ENCODE results near the gene SMURF1. TPM values are rescaled to one million over a fixed set of nuclear protein-coding genes. Genes with fewer than 3 reads are reported as not detected.

The SMURF1 gene
- 10 to 100 TPM; 12.4 to 13.4 TPM for total RNA-seq

GRCh38 chr7:99143853-99144672 lies at the start of gene SMURF1:
SMURF1 (minus strand) TSS chr7:99144108; CDS start chr7:99143780, 328 bp downstream.
- CTCF ChIA-PET, result interaction anchor here (1.5 kb wide), 1 partner anchor 168 kb away, joined by 3 read pairs; no protein-coding TSS in a partner anchor
- Mint-ChIP-seq H3K4me1 (peaks cover 35% of the 10 kb centered on the region), H3K9me3 (ENCODE audit: low read depth) (no peaks in the 10 kb centered on the region), H3K36me3 (ENCODE audit: low read depth) (peaks cover 5% of the 10 kb centered on the region), H3K27ac (peak within 1 kb of the TSS; percentile 93), H3K4me3 (peak within 1 kb of the TSS; percentile 91), H3K27me3 (peaks cover 5% of the 10 kb centered on the region)
- peak; percentile 83 for DNase-seq
- ATAC-seq, result peak; percentile 37
- POLR2A ChIA-PET, result no interaction called here
- intact Hi-C loops (cut with DNase I, micrococcal nuclease), result loop anchor here (1.0 to 5.0 kb wide), 13 partner anchors 41 to 892 kb away; partner anchors contain the start of genes ARPC1A (in 2 of the 2), ARPC1B (in 1 of the 2), BAIAP2L1 (in 1 of the 2) and BRI3 (in 1 of the 2)

- Mint-ChIP-seq H3K9me3 (ENCODE audit: low read depth) (peaks cover 4% of the 10 kb centered on the region), H3K27ac (no peak overlapping the region), H3K27me3 (peaks cover 2% of the 10 kb centered on the region), H3K4me3 (no peak overlapping the region), H3K4me1 (no peaks in the 10 kb centered on the region), H3K36me3 (ENCODE audit: low read depth) (no peaks in the 10 kb centered on the region)
- POLR2A ChIA-PET, result no interaction called here
- DNase-seq (no peak), ATAC-seq (no peak)
- intact Hi-C loops (cut with DNase I, micrococcal nuclease), result no loop called here
- CTCF ChIA-PET, result no interaction called here
Observed at GRCh38 chr7:99191869-99192596, 48.1 kb upstream of the SMURF1 start.

- ATAC-seq, result no peak
- Mint-ChIP-seq H3K36me3 (ENCODE audit: low read depth) (no peaks in the 10 kb centered on the region), H3K9me3 (ENCODE audit: low read depth) (no peaks in the 10 kb centered on the region), H3K4me3 (no peak overlapping the region), H3K27me3 (peaks cover 2% of the 10 kb centered on the region), H3K27ac (no peak overlapping the region), H3K4me1 (no peaks in the 10 kb centered on the region)
- intact Hi-C loops (cut with DNase I, micrococcal nuclease), result no loop called here
- DNase-seq, result no peak
- POLR2A ChIA-PET, result no interaction called here
- CTCF ChIA-PET, result no interaction called here
Observed at GRCh38 chr7:99190359-99191009, 46.6 kb upstream of the SMURF1 start.

- Mint-ChIP-seq H3K4me3 (no peak overlapping the region), H3K4me1 (no peaks in the 10 kb centered on the region), H3K36me3 (ENCODE audit: low read depth) (no peaks in the 10 kb centered on the region), H3K9me3 (ENCODE audit: low read depth) (no peaks in the 10 kb centered on the region), H3K27ac (no peak overlapping the region), H3K27me3 (peaks cover 2% of the 10 kb centered on the region)
- intact Hi-C loops (cut with DNase I, micrococcal nuclease), result no loop called here
- ATAC-seq (no peak), DNase-seq (no peak)
- POLR2A ChIA-PET, result no interaction called here
- CTCF ChIA-PET, result no interaction called here
Observed at GRCh38 chr7:99189222-99189621, 45.3 kb upstream of the SMURF1 start.

GRCh38 chr7:99188221-99188620 lies 44.3 kb upstream of the SMURF1 start:
- CTCF ChIA-PET, result interaction anchor here (0.6 to 0.7 kb wide), 2 partner anchors 96 to 191 kb away, joined by 3 read pairs; no protein-coding TSS in a partner anchor
- Mint-ChIP-seq H3K9me3 (ENCODE audit: low read depth) (no peaks in the 10 kb centered on the region), H3K4me3 (no peak overlapping the region), H3K27me3 (peaks cover 2% of the 10 kb centered on the region), H3K4me1 (no peaks in the 10 kb centered on the region), H3K36me3 (ENCODE audit: low read depth) (no peaks in the 10 kb centered on the region), H3K27ac (no peak overlapping the region)
- intact Hi-C loops (cut with DNase I, micrococcal nuclease), result no loop called here
- DNase-seq (no peak), ATAC-seq (no peak)
- POLR2A ChIA-PET, result no interaction called here

GRCh38 chr7:99184532-99185218 lies 40.8 kb upstream of the SMURF1 start:
- Mint-ChIP-seq H3K4me1 (no peaks in the 10 kb centered on the region), H3K27ac (no peak overlapping the region), H3K36me3 (ENCODE audit: low read depth) (no peaks in the 10 kb centered on the region), H3K27me3 (peaks cover 3% of the 10 kb centered on the region), H3K9me3 (ENCODE audit: low read depth) (no peaks in the 10 kb centered on the region), H3K4me3 (no peak overlapping the region)
- intact Hi-C loops (cut with DNase I, micrococcal nuclease), result no loop called here
- DNase-seq (no peak), ATAC-seq (no peak)
- ChIA-PET POLR2A (no interaction called here), CTCF (interaction anchor here (0.8 kb wide), 1 partner anchor 13 kb away, joined by 3 read pairs; no protein-coding TSS in a partner anchor)

GRCh38 chr7:99180067-99180650 lies 36.3 kb upstream of the SMURF1 start:
- no peaks in the 10 kb centered on the region for H3K9me3 Mint-ChIP-seq (ENCODE audit: low read depth)

GRCh38 chr7:99177165-99177564 lies 33.3 kb upstream of the SMURF1 start:
- Mint-ChIP-seq H3K36me3 (ENCODE audit: low read depth) (no peaks in the 10 kb centered on the region), H3K9me3 (ENCODE audit: low read depth) (no peaks in the 10 kb centered on the region), H3K27ac (no peak overlapping the region), H3K4me3 (no peak overlapping the region), H3K4me1 (no peaks in the 10 kb centered on the region), H3K27me3 (peaks cover 7% of the 10 kb centered on the region)
- ChIA-PET CTCF (no interaction called here), POLR2A (no interaction called here)
- no peak for DNase-seq
- intact Hi-C loops (cut with DNase I, micrococcal nuclease), result no loop called here
- no peak for ATAC-seq

More at GRCh38 chr7:99180067-99180650, 36.3 kb upstream of the SMURF1 start:
- ATAC-seq (no peak), DNase-seq (no peak)
- POLR2A ChIA-PET, result no interaction called here
- no peak overlapping the region for H3K27ac Mint-ChIP-seq
- H3K4me1 Mint-ChIP-seq, result no peaks in the 10 kb centered on the region
- CTCF ChIA-PET, result interaction anchor here (0.6 kb wide), 1 partner anchor 113 kb away, joined by 3 read pairs; no protein-coding TSS in a partner anchor
- no peaks in the 10 kb centered on the region for H3K36me3 Mint-ChIP-seq (ENCODE audit: low read depth)
- intact Hi-C loops (cut with DNase I, micrococcal nuclease), result no loop called here
- peaks cover 4% of the 10 kb centered on the region for H3K27me3 Mint-ChIP-seq
- H3K4me3 Mint-ChIP-seq, result no peak overlapping the region

GRCh38 chr7:99173787-99174186 lies 29.9 kb upstream of the SMURF1 start:
- CTCF ChIA-PET, result interaction anchor here (0.6 kb wide), 1 partner anchor 77 kb away, joined by 3 read pairs; no protein-coding TSS in a partner anchor
- intact Hi-C loops (cut with DNase I, micrococcal nuclease), result loop anchor here in 1 of 2 experiments (5.0 kb wide), 1 partner anchor 124 kb away; no protein-coding TSS in a partner anchor

GRCh38 chr7:99171731-99172130 lies 27.8 kb upstream of the SMURF1 start:
- H3K27ac Mint-ChIP-seq, result no peak overlapping the region
- DNase-seq, result no peak
- H3K4me1 Mint-ChIP-seq, result no peaks in the 10 kb centered on the region
- ChIA-PET CTCF (interaction anchor here (0.6 kb wide), 1 partner anchor 1150 kb away, joined by 3 read pairs; no protein-coding TSS in a partner anchor), POLR2A (no interaction called here)
- intact Hi-C loops (cut with DNase I, micrococcal nuclease), result loop anchor here in 1 of 2 experiments (5.0 kb wide), 1 partner anchor 126 kb away; no protein-coding TSS in a partner anchor
- no peaks in the 10 kb centered on the region for H3K9me3 Mint-ChIP-seq (ENCODE audit: low read depth)
- H3K4me3 Mint-ChIP-seq, result no peak overlapping the region
- no peak for ATAC-seq
- peaks cover 5% of the 10 kb centered on the region for H3K27me3 Mint-ChIP-seq
- H3K36me3 Mint-ChIP-seq (ENCODE audit: low read depth), result no peaks in the 10 kb centered on the region

More at GRCh38 chr7:99173787-99174186, 29.9 kb upstream of the SMURF1 start:
- H3K27me3 Mint-ChIP-seq, result peaks cover 5% of the 10 kb centered on the region
- H3K9me3 Mint-ChIP-seq (ENCODE audit: low read depth), result no peaks in the 10 kb centered on the region
- ATAC-seq, result no peak
- no peaks in the 10 kb centered on the region for H3K36me3 Mint-ChIP-seq (ENCODE audit: low read depth)
- POLR2A ChIA-PET, result no interaction called here
- DNase-seq, result no peak
- no peak overlapping the region for H3K4me3 Mint-ChIP-seq
- no peak overlapping the region for H3K27ac Mint-ChIP-seq
- H3K4me1 Mint-ChIP-seq, result no peaks in the 10 kb centered on the region
